Smooth muscle cell (in vitro differentiated cells): ENCODE data around the gene PNPLA6. TPM values are rescaled to one million over a fixed set of nuclear protein-coding genes. Genes with fewer than 3 reads are reported as not detected.

Source experiments
- DNase-seq: peaks from one replicate; lab custom pipeline; 2025; ENCODE audit not compliant: unreplicated experiment; lab: John Stamatoyannopoulos, UW
- H2AFZ ChIP-seq: fragments of 200-600 bp; sonication (generic); 2 replicates; pipeline ENCODE4 v1.6.0; 2016; ENCODE audit warnings: antibody characterized with exemption, low read depth, mild to moderate bottlenecking
- H3F3A ChIP-seq: fragments of 200-600 bp; sonication (generic); 2 replicates; pipeline ENCODE4 v1.6.0; 2017; ENCODE audit warnings: antibody characterized with exemption, low read depth
- H3K27ac ChIP-seq: fragments of 200-600 bp; sonication (generic); 2 replicates; pipeline ENCODE4 v1.5.1; 2016; ENCODE audit warnings: low read depth, mild to moderate bottlenecking
- H3K27me3 ChIP-seq: fragments of 200-600 bp; sonication (generic); 2 replicates; pipeline ENCODE4 v1.6.1; 2016; ENCODE audit warnings: low read depth, mild to moderate bottlenecking
- H3K36me3 ChIP-seq: fragments of 200-600 bp; sonication (generic); 2 replicates; pipeline ENCODE4 v1.5.1; 2016; ENCODE audit warnings: low read depth
- H3K4me1 ChIP-seq: fragments of 200-600 bp; sonication (generic); 2 replicates; pipeline ENCODE4 v1.5.1; 2016; ENCODE audit warnings: low read depth
- H3K4me2 ChIP-seq: fragments of 200-600 bp; sonication (generic); 2 replicates; pipeline ENCODE4 v1.6.0; 2016; ENCODE audit warnings: mild to moderate bottlenecking
- H3K4me3 ChIP-seq: fragments of 200-600 bp; sonication (generic); 2 replicates; pipeline ENCODE4 v1.5.1; 2016; ENCODE audit warnings: mild to moderate bottlenecking
- H3K79me2 ChIP-seq: fragments of 200-600 bp; sonication (generic); 2 replicates; pipeline ENCODE4 v1.6.0; 2016; ENCODE audit warnings: low read depth, mild to moderate bottlenecking
- H3K9ac ChIP-seq: fragments of 200-600 bp; sonication (generic); 2 replicates; pipeline ENCODE4 v1.6.0; 2016; ENCODE audit warnings: low read depth
- H3K9me3 ChIP-seq: fragments of 200-600 bp; sonication (generic); replicated peaks from 2 replicates; pipeline ENCODE4 v1.5.1; 2016; ENCODE audit warnings: low read depth
- H4K20me1 ChIP-seq: fragments of 200-600 bp; sonication (generic); 2 replicates; pipeline ENCODE4 v1.6.0; 2016; ENCODE audit warnings: low read depth
- CTCF ChIP-seq: fragments of 200-600 bp; sonication (generic); IDR thresholded peaks from 2 replicates; pipeline ENCODE4 v1.5.1; 2017; ENCODE audit warnings: borderline replicate concordance, mild to moderate bottlenecking, antibody characterized with exemption; ENCODE audit not compliant: insufficient read depth, poor library complexity, severe bottlenecking
- WGBS: methylation state at CpG from one replicate; pipeline ENCODE4 v1.1.7; 2016; ENCODE audit warnings: low lambda C conversion rate; 5-methylcytosine and 5-hydroxymethylcytosine counted together
- polyA plus RNA-seq: library from polyadenylated mRNA; unstranded; fragments of >200 nt; fragmentation: Nextera tagmentation; extraction: Ambion mirVana; gene quantifications from 2 replicates; pipeline ENCODE4 v1.2.1, GENCODE V29; 2016
- total RNA-seq: library from RNA; depleted of rRNA; stranded (reverse); fragments of >200 nt; gene quantifications from 2 replicates; pipeline ENCODE4 v1.2.3, GENCODE V29; 2014

Gene PNPLA6
- total and polyA plus RNA-seq, 2 experiments from 2014 or later = 22.3 to 55.6 TPM

- Histone ChIP-seq H2AFZ (no peak overlapping the region), H3K36me3 (no peaks in the 10 kb centered on the region), H3K9me3 (no peaks in the 10 kb centered on the region), H3K27me3 (no peaks in the 10 kb centered on the region), H3K4me3 (no peak overlapping the region), H3F3A (no peaks in the 10 kb centered on the region), H3K9ac (no peak overlapping the region), H3K4me2 (no peak overlapping the region), H3K4me1 (no peaks in the 10 kb centered on the region), H3K27ac (no peak overlapping the region), H4K20me1 (no peaks in the 10 kb centered on the region), H3K79me2 (no peaks in the 10 kb centered on the region)
- no peak for TF ChIP-seq CTCF
- 97% methylated on average over 8 of the region's 8 CpGs for WGBS
- no peak for DNase-seq
These were observed 9.8 kb downstream of the PNPLA6 start for GRCh38 chr19:7545300-7545699.

- no peaks in the 10 kb centered on the region for H3K79me2 ChIP-seq
- H3K9me3 ChIP-seq = no peaks in the 10 kb centered on the region
- H4K20me1 ChIP-seq = no peaks in the 10 kb centered on the region
- H2AFZ ChIP-seq = no peak overlapping the region
- no peaks in the 10 kb centered on the region for H3F3A ChIP-seq
- H3K9ac ChIP-seq = no peak overlapping the region
- H3K27ac ChIP-seq = no peak overlapping the region
- no peaks in the 10 kb centered on the region for H3K4me1 ChIP-seq
- no peak overlapping the region for H3K4me3 ChIP-seq
- H3K36me3 ChIP-seq = no peaks in the 10 kb centered on the region
- no peak for DNase-seq
- 68% methylated on average over 1 of the region's 1 CpG for WGBS
- no peak for TF ChIP-seq CTCF
- H3K27me3 ChIP-seq = no peaks in the 10 kb centered on the region
- no peak overlapping the region for H3K4me2 ChIP-seq
These were observed 10.4 kb downstream of the PNPLA6 start for GRCh38 chr19:7545904-7546303.

- H3K9ac ChIP-seq = no peak overlapping the region
- no peaks in the 10 kb centered on the region for H4K20me1 ChIP-seq
- H3K4me1 ChIP-seq = no peaks in the 10 kb centered on the region
- no peak for DNase-seq
- no peaks in the 10 kb centered on the region for H3K9me3 ChIP-seq
- H3K27ac ChIP-seq = no peak overlapping the region
- no peaks in the 10 kb centered on the region for H3K27me3 ChIP-seq
- no peaks in the 10 kb centered on the region for H3F3A ChIP-seq
- H3K4me3 ChIP-seq = no peak overlapping the region
- no peaks in the 10 kb centered on the region for H3K79me2 ChIP-seq
- no peak for TF ChIP-seq CTCF
- WGBS = 70% methylated on average over 3 of the region's 3 CpGs
- no peak overlapping the region for H3K4me2 ChIP-seq
- H3K36me3 ChIP-seq = no peaks in the 10 kb centered on the region
- H2AFZ ChIP-seq = no peak overlapping the region
These were observed 11.6 kb downstream of the PNPLA6 start for GRCh38 chr19:7547159-7547558.

GRCh38 chr19:7549429-7550148 is 14.1 kb downstream of the PNPLA6 start:
- Histone ChIP-seq H3K79me2 (no peaks in the 10 kb centered on the region), H3F3A (no peaks in the 10 kb centered on the region), H4K20me1 (no peaks in the 10 kb centered on the region), H3K4me1 (no peaks in the 10 kb centered on the region), H3K4me3 (no peak overlapping the region), H3K9me3 (no peaks in the 10 kb centered on the region), H3K36me3 (no peaks in the 10 kb centered on the region), H3K27ac (no peak overlapping the region), H3K27me3 (no peaks in the 10 kb centered on the region), H2AFZ (no peak overlapping the region), H3K4me2 (no peak overlapping the region), H3K9ac (no peak overlapping the region)
- DNase-seq = no peak
- WGBS = 96% methylated on average over 36 of the region's 36 CpGs
- no peak for TF ChIP-seq CTCF
